BLaER1 treated with 17β-estradiol and CSF1 and Interleukin-3, amounts not matched to agents 10 nM and 100 nM (cell line): ENCODE results near the gene COL18A1.

Source experiments
- H3K27ac ChIP-seq, 11 experiments: shearing (Covaris generic); formaldehyde crosslinking; 2 replicates each; pipeline ENCODE4 v1.8.1; 2022
- H3K27me3 ChIP-seq, 11 experiments: shearing (Covaris generic); formaldehyde crosslinking; 2 replicates each; pipeline ENCODE4 v1.8.1; 2022
- H3K36me3 ChIP-seq, 11 experiments: shearing (Covaris generic); formaldehyde crosslinking; 2 replicates each; pipeline ENCODE4 v1.8.1; 2022
- H3K4me1 ChIP-seq, 10 experiments: shearing (Covaris generic); formaldehyde crosslinking; 2 replicates each; pipeline ENCODE4 v1.8.1; 2022
- H3K4me2 ChIP-seq, 11 experiments: shearing (Covaris generic); formaldehyde crosslinking; 2 replicates each; pipeline ENCODE4 v1.8.1; 2022
- H3K4me3 ChIP-seq, 10 experiments: shearing (Covaris generic); formaldehyde crosslinking; 2 replicates each; pipeline ENCODE4 v1.8.1; 2022
- H3K9ac ChIP-seq, 11 experiments: shearing (Covaris generic); formaldehyde crosslinking; 2 replicates each; pipeline ENCODE4 v1.8.1; 2022
- H3K9me3 ChIP-seq, 11 experiments: shearing (Covaris generic); formaldehyde crosslinking; replicated peaks in 1 of 11; 2 replicates each; pipeline ENCODE4 v1.8.1; 2022
- H4K20me1 ChIP-seq, 11 experiments: shearing (Covaris generic); formaldehyde crosslinking; 2 replicates each; pipeline ENCODE4 v1.8.1; 2022
- Cebpa-rat ChIP-seq, 11 experiments: shearing (Covaris generic); IDR thresholded peaks; 2 replicates each; pipeline ENCODE4 v1.8.1; 2022

Gene COL18A1

DNA sequence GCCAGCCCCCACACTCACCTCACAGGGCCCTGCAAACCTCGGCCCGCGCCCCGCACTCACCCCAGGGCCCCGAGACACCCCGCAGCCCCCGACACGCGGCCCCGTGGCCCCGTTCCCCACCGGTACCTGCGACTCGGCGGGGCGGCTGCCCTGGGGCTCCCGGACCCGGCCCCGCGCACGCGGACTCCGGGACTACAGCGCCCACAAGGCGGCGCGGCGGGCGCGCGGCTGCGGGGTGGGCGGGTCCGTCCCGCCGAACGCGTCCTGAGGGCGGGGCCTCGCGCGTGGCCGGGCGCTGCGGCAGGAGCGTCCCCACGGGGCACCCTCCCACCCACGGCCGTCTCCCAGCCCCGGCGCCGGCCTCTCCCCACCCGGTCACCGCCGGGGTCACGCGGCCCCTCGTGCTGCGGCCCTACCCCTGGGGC is 137.3 kb downstream of the COL18A1 start, which contains the start of gene SLC19A1:
Gene SLC19A1 (minus strand): TSS at position 199 of the 425 bp plus-strand sequence. CDS start 4,481 bp downstream, outside the sequence.
- TF ChIP-seq Cebpa-rat (IDR thresholded peaks at IDR 0.05) = no peak
- H3K27ac ChIP-seq = peak within 1 kb of the TSS; percentile 45 to 88 (median 84); a peak in 21 of 22 replicates
- H4K20me1 ChIP-seq = peaks cover 0 to 37% (median 31%) of the 10 kb centered on the region in 11 experiments; a peak in 17 of 22 replicates
- H3K9ac ChIP-seq = peak within 1 kb of the TSS; percentile 74 to 87 (median 84)
- H3K4me1 ChIP-seq = peaks cover 41 to 62% (median 51%) of the 10 kb centered on the region in 10 experiments
- peaks cover 0 to 35% (median 12%) of the 10 kb centered on the region in 11 experiments; a peak in 16 of 22 replicates for H3K36me3 ChIP-seq
- peak within 1 kb of the TSS; percentile 94 to 100 (median 99) for H3K4me2 ChIP-seq
- H3K27me3 ChIP-seq = peaks cover 0 to 8% (median 0%) of the 10 kb centered on the region in 11 experiments; a peak in 2 of 22 replicates
- H3K4me3 ChIP-seq = peak within 1 kb of the TSS; percentile 55 to 74 (median 68)
- no peaks in the 10 kb centered on the region for H3K9me3 ChIP-seq

DNA sequence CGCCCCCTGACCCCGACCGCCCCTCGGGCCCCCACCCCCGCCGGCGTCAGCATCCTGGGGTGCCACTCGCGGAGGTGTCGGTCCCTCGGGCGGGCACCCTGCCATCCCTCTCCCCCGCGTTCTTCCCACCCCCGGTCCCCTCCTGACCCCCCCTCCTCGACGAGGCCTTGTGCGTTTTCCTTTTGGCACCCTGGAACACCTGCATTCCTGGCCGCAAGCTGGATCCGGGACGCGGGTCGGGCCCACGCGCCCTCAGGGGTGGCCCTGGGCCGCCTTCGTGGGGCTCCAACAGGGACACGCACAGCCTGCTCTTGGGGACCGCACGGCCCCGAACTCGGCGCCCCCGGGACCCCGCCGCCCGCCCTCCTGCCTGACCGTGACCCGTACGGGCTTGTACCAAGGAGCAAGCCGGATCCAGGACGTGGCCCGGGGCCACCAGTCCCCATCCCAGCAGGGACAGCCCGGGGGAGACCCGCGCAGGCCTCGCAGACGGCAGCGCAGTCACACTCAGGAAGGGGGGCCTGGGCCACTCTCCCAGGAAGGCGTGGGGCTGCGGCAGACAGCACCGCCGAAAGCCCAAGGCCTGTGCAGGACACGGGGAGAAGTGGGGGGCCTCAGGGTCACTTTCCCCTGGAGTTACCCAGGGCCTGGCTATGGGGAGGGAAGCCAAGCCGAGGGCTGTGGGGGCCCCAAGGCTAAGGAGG is 137.9 kb downstream of the COL18A1 start:
- peaks cover 0 to 33% (median 12%) of the 10 kb centered on the region in 11 experiments; a peak in 16 of 22 replicates for H3K36me3 ChIP-seq
- H3K27ac ChIP-seq = peak overlapping the region; percentile 45 to 88 (median 84); a peak in 21 of 22 replicates
- peak overlapping the region; percentile 74 to 87 (median 84) for H3K9ac ChIP-seq
- H3K27me3 ChIP-seq = peaks cover 0 to 8% (median 0%) of the 10 kb centered on the region in 11 experiments; a peak in 2 of 22 replicates
- no peak for TF ChIP-seq Cebpa-rat (IDR thresholded peaks at IDR 0.05)
- H3K4me3 ChIP-seq = peak overlapping the region; percentile 55 to 74 (median 68)
- H4K20me1 ChIP-seq = peaks cover 0 to 35% (median 29%) of the 10 kb centered on the region in 11 experiments; a peak in 17 of 22 replicates
- peak overlapping the region; percentile 81 to 100 (median 98) for H3K4me2 ChIP-seq
- no peaks in the 10 kb centered on the region for H3K9me3 ChIP-seq
- peaks cover 41 to 60% (median 51%) of the 10 kb centered on the region in 10 experiments for H3K4me1 ChIP-seq

DNA sequence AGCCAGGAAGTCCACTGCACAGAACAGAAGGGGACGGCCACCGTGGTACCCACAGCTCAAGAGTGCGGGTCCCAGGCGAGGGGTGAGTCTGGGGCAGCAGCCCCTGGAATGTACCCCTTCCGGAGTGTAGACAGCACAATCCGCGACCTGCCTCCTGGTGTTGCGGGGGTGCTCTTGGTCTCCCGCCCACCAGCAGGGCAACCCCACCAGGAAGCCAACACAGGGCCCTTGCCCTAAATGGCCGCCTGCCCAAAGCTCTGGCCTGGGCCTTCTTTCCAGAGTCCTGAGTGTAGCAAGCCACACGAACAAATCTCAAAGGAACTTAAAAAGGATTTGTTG is 138.4 kb downstream of the COL18A1 start:
- peak overlapping the region; percentile 45 to 88 (median 84); a peak in 20 of 22 replicates for H3K27ac ChIP-seq
- peaks cover 0 to 8% (median 0%) of the 10 kb centered on the region in 11 experiments; a peak in 2 of 22 replicates for H3K27me3 ChIP-seq
- peak overlapping the region; percentile 55 to 74 (median 68) for H3K4me3 ChIP-seq

DNA sequence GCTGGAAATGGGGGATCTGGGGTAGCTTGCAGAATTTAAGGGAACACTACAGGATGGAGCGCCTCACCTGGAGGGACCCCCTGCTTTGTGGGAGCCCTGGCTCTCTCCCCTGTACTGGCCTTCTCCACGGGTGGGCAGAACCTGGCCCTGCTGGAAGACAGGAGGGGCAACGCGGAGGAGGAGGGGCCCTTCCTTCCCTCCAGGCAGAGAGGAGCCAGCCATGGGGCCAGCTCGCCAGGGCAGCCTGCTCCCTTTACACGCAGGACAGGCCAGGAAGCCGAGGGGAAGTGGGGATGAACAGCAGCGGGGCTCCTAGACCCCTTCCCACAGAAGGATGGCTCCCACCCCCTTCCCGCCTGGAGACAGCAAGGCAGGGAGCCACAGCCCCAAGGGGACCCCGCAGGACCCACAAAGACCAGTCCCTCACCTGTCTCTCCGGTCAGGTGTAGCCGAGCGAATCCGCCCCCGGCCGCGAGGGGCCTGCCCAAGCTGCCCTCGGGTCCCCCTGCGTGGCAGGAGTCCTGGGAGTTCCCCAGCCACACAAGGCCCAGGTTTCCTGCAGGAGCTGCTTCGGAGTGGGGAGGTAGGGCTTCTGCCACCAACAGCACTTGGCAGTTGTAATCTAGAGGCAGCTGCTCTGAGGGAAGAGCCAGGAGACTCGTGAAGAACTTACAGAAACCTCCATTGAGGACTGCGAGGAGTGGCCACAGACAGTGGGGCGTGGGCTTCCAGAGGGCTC is 138.9 kb downstream of the COL18A1 start:
- Histone ChIP-seq H3K27ac (peak overlapping the region in 10 of 11 experiments; percentile 45 to 88 (median 83); a peak in 17 of 22 replicates), H3K36me3 (peaks cover 0 to 23% (median 6%) of the 10 kb centered on the region in 11 experiments; a peak in 8 of 22 replicates), H3K27me3 (peaks cover 0 to 8% (median 0%) of the 10 kb centered on the region in 11 experiments; a peak in 2 of 22 replicates), H3K4me2 (peak overlapping the region; percentile 81 to 100 (median 98)), H3K9me3 (no peaks in the 10 kb centered on the region), H3K4me1 (peaks cover 37 to 53% (median 49%) of the 10 kb centered on the region in 10 experiments), H3K9ac (peak overlapping the region; percentile 74 to 87 (median 84); a peak in 19 of 22 replicates), H4K20me1 (peaks cover 0 to 24% (median 18%) of the 10 kb centered on the region in 11 experiments; a peak in 14 of 22 replicates), H3K4me3 (peak overlapping the region in 9 of 10 experiments; percentile 55 to 74 (median 69); a peak in 16 of 20 replicates)
- no peak for TF ChIP-seq Cebpa-rat (IDR thresholded peaks at IDR 0.05)

More for the DNA sequence above, 138.4 kb downstream of the COL18A1 start:
- H3K4me1 ChIP-seq = peaks cover 41 to 55% (median 51%) of the 10 kb centered on the region in 10 experiments
- peak overlapping the region; percentile 81 to 100 (median 98) for H3K4me2 ChIP-seq
- H4K20me1 ChIP-seq = peaks cover 0 to 29% (median 24%) of the 10 kb centered on the region in 11 experiments; a peak in 17 of 22 replicates
- no peaks in the 10 kb centered on the region for H3K9me3 ChIP-seq
- H3K36me3 ChIP-seq = peaks cover 0 to 28% (median 10%) of the 10 kb centered on the region in 11 experiments; a peak in 14 of 22 replicates
- TF ChIP-seq Cebpa-rat (IDR thresholded peaks at IDR 0.05) = no peak
- H3K9ac ChIP-seq = peak overlapping the region; percentile 74 to 87 (median 84)

DNA sequence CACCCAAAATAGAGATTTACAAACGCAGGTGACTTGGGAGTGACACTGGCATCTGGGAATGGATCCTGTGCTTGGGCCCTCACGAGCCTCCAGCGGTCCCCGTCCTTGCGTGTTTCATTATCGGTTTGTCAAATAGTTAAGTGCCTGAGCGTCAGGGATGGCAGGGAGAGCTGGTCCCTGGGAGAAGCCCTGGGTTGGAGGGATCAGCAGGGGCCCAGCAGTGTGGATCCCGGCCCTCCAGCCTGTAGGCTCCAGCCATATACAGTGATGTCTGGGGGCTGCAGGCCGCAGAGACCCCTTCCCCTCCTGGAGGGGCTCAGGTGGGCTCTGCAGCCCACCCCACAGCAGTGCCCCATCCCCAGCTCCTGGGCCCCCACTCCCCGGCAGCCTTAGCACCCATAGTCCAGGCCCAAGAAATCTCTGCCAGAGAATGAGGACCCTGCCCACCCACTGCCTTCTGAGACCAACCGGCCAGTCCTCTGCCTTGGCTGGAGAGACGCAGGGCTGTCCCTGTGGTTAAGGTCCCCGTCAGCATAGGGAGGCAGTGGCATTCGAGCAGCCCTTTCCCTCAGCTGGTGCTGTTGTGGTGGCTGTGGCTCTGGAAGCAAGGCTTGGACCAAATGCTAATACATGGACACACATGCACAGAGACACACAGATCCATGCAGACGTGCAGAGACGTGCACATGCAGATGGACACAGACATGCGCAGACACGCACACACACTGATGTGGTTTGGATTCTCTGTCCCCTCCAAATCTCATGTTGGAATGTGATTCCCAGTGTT is 139.7 kb downstream of the COL18A1 start:
- Histone ChIP-seq H3K27ac (peak overlapping the region in 3 of 11 experiments; percentile 70 to 88 (median 86); a peak in 5 of 22 replicates), H3K4me2 (peak overlapping the region; percentile 81 to 100 (median 98); a peak in 21 of 22 replicates), H3K4me1 (peaks cover 39 to 54% (median 48%) of the 10 kb centered on the region in 10 experiments), H4K20me1 (peaks cover 0 to 17% (median 11%) of the 10 kb centered on the region in 11 experiments; a peak in 13 of 22 replicates), H3K27me3 (peaks cover 0 to 8% (median 0%) of the 10 kb centered on the region in 11 experiments; a peak in 2 of 22 replicates), H3K9me3 (no peaks in the 10 kb centered on the region), H3K36me3 (peaks cover 0 to 15% (median 0%) of the 10 kb centered on the region in 11 experiments; a peak in 4 of 22 replicates), H3K9ac (peak overlapping the region in 7 of 11 experiments; percentile 76 to 87 (median 84); a peak in 7 of 22 replicates), H3K4me3 (peak overlapping the region in 2 of 10 experiments; percentile 69 to 73; a peak in 2 of 20 replicates)
- TF ChIP-seq Cebpa-rat (IDR thresholded peaks at IDR 0.05) = no peak

DNA sequence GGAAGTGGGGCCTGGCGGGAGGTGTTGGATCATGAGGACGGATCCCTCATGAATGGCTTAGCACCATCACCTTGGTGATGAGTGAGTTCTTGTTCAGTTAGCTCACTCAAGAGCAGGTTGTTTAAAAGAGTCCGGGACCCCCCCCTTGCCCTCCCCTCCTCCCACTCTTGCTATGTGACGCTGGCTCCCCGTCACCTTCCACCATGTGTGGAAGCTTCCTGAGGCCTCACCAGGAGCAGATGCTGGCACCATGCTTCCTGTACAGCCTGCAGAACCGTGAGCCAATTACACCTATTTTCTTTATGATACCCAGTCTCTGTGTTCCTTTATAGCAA is 140.2 kb downstream of the COL18A1 start:
- Histone ChIP-seq H3K4me2 (no peak overlapping the region), H3K4me1 (peaks cover 39 to 54% (median 48%) of the 10 kb centered on the region in 10 experiments), H3K9me3 (no peaks in the 10 kb centered on the region), H3K36me3 (peaks cover 0 to 9% (median 0%) of the 10 kb centered on the region in 11 experiments; a peak in 2 of 22 replicates), H4K20me1 (peaks cover 0 to 12% (median 6%) of the 10 kb centered on the region in 11 experiments; a peak in 14 of 22 replicates), H3K27me3 (peaks cover 0 to 8% (median 0%) of the 10 kb centered on the region in 11 experiments; a peak in 2 of 22 replicates), H3K4me3 (no peak overlapping the region), H3K27ac (no peak overlapping the region), H3K9ac (no peak overlapping the region)
- no peak for TF ChIP-seq Cebpa-rat (IDR thresholded peaks at IDR 0.05)

DNA sequence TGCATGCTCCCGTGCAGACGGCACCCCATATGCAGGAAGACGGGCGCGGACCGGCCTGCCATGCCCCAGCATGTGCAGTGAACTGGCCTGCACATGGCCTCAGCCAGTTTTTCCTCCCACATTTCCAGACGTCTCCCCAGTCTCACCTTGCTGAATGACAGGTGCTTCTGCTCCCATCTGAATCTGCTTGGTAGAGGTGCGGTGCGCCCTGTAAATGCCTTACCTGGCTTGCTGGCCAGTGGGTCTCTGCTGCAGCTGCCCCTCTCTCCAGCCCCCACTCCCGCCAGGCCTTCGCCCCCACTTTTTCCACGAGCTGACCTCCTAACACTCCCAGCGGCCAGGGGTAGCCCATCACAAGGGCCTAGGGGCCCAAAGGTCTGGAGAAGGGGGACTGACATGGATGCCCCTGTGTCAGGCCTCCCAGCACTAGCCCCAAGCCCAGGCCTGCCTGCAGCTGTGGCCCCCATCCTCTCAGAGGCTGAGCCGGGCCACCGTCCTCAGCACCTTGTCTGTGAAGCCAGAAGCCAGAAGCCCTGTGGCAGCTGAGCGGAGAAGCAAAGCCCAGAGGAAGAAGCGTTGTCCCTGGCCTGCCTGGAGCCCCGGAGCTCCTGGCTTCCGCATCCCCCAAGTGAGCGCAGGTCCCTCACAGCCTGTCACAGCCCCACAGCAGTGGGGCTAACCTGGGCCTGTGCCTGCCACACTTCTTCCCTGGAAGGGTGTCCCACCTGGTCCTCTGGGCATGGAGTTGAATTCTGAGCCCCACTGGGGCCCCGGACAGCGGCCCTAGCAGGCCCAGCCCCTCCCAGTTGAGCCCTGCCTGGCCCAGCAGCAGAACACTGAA is 140.9 kb downstream of the COL18A1 start:
- Histone ChIP-seq H4K20me1 (peaks cover 0 to 6% (median under 1%) of the 10 kb centered on the region in 11 experiments; a peak in 8 of 22 replicates), H3K27me3 (peaks cover 0 to 8% (median 0%) of the 10 kb centered on the region in 11 experiments; a peak in 2 of 22 replicates), H3K4me2 (peak overlapping the region in 1 of 11 experiments; percentile 10; a peak in 1 of 22 replicates), H3K9ac (no peak overlapping the region; a peak in 1 of 22 replicates), H3K4me3 (no peak overlapping the region), H3K36me3 (0 out of 22 replicates have a peak, but pooled peaks cover 0 to 2% (median 0%) of the 10 kb centered on the region in 11 experiments), H3K9me3 (no peaks in the 10 kb centered on the region), H3K4me1 (peaks cover 36 to 50% (median 45%) of the 10 kb centered on the region in 10 experiments), H3K27ac (no peak overlapping the region)
- TF ChIP-seq Cebpa-rat (IDR thresholded peaks at IDR 0.05) = no peak
